Keratinocyte (primary cell): ENCODE results near the gene NR1H3. TPM values are rescaled to one million over a fixed set of nuclear protein-coding genes. Genes with fewer than 3 reads are reported as not detected.

ENCODE experiments used
- DNase-seq: peaks from one replicate; pipeline ENCODE4 v3.0.0-alpha.2; 2011; ENCODE audit warnings: low read depth, missing footprints, low spot score
- FAIRE-seq: peaks from 2 replicates; lab custom pipeline; 2011; peaks lifted over from hg19 to GRCh38; lab: Jason Lieb, UNC
- H2AFZ ChIP-seq: 2 replicates; pipeline ENCODE4 v1.6.0; 2012; ENCODE audit warnings: low read length, control low read depth, inconsistent platforms; ENCODE audit not compliant: control insufficient read depth
- H3K27ac ChIP-seq: 2 replicates; pipeline ENCODE4 v1.5.1; 2011; ENCODE audit warnings: low read length; ENCODE audit not compliant: control insufficient read depth, insufficient read depth
- H3K27me3 ChIP-seq: 3 replicates; pipeline ENCODE4 v1.6.0; 2011; ENCODE audit warnings: low read length; ENCODE audit not compliant: control insufficient read depth, insufficient read depth; ENCODE audit errors: extremely low read depth
- H3K36me3 ChIP-seq, 2 experiments: 2 replicates in 1 of 2; 3 replicates in 1 of 2; pipeline ENCODE4 v1.5.1; 2011; ENCODE audit warnings: low read length in 2 of 2, mild to moderate bottlenecking in 1 of 2; ENCODE audit not compliant: control insufficient read depth in 2 of 2, insufficient read depth in 2 of 2; ENCODE audit errors: extremely low read depth in 1 of 2
- H3K4me1 ChIP-seq: 3 replicates; pipeline ENCODE4 v1.5.1; 2011; ENCODE audit warnings: low read length; ENCODE audit not compliant: control insufficient read depth, insufficient read depth; ENCODE audit errors: extremely low read depth
- H3K4me2 ChIP-seq: 3 replicates; pipeline ENCODE4 v1.6.0; 2011; ENCODE audit warnings: low read depth, low read length; ENCODE audit not compliant: control insufficient read depth, insufficient read depth; ENCODE audit errors: extremely low read depth
- H3K4me3 ChIP-seq, 3 experiments: fragments of 200-600 bp in 1 of 3; sonication (generic) in 1 of 3; 2 replicates in 2 of 3; 3 replicates in 1 of 3; pipeline ENCODE4 v1.5.1; 2011 to 2016; ENCODE audit warnings: low read length in 3 of 3, mild to moderate bottlenecking in 3 of 3, control low read depth in 2 of 3, inconsistent platforms in 1 of 3, low read depth in 1 of 3, mixed read lengths in 1 of 3, mixed run types in 1 of 3, moderate library complexity in 1 of 3; ENCODE audit not compliant: control insufficient read depth in 2 of 3, insufficient read depth in 2 of 3; ENCODE audit errors: extremely low read depth in 1 of 3
- H3K79me2 ChIP-seq: 2 replicates; pipeline ENCODE4 v1.6.0; 2012; ENCODE audit warnings: low read length; ENCODE audit not compliant: control insufficient read depth, insufficient read depth
- H3K9ac ChIP-seq: 3 replicates; pipeline ENCODE4 v1.6.0; 2011; ENCODE audit warnings: low read length; ENCODE audit not compliant: control insufficient read depth, insufficient read depth; ENCODE audit errors: extremely low read depth
- H3K9me1 ChIP-seq: 3 replicates; pipeline ENCODE4 v1.6.0; 2011; ENCODE audit warnings: low read length; ENCODE audit not compliant: control insufficient read depth, insufficient read depth; ENCODE audit errors: extremely low read depth
- H3K9me3 ChIP-seq: 2 replicates; pipeline ENCODE4 v1.5.1; 2012; ENCODE audit warnings: low read depth, low read length; ENCODE audit not compliant: control insufficient read depth
- H4K20me1 ChIP-seq: 3 replicates; pipeline ENCODE4 v1.6.0; 2011; ENCODE audit warnings: low read length; ENCODE audit not compliant: control insufficient read depth, insufficient read depth; ENCODE audit errors: extremely low read depth
- CTCF ChIP-seq, 3 experiments: IDR thresholded peaks in 1 of 3; conservative IDR thresholded peaks in 1 of 3; optimal IDR thresholded peaks in 1 of 3; 2 replicates in 2 of 3; 3 replicates in 1 of 3; pipeline versions ENCODE3 to v1.5.1; 2011; ENCODE audit warnings: low read length in 3 of 3, mild to moderate bottlenecking in 3 of 3, moderate library complexity in 2 of 3, control low read depth in 1 of 3, inconsistent platforms in 1 of 3; ENCODE audit not compliant: insufficient read depth in 2 of 3; ENCODE audit errors: extremely low read depth in 1 of 3
- EZH2 ChIP-seq: IDR thresholded peaks from one replicate; pipeline ENCODE4 v1.6.1; 2012; ENCODE audit warnings: inconsistent platforms, mild to moderate bottlenecking, low read length, moderate library complexity
- dilution Hi-C: fragments of 300-500 bp; cut with MboI; formaldehyde crosslinking; loops from one replicate; pipeline ENCODE4 v1.7.0; 2020; ENCODE audit warnings: low sequenced_read_pairs; ENCODE audit not compliant: extremely low pct_ligation_motif_present
- polyA plus RNA-seq, 5 experiments: library from polyadenylated mRNA; depleted of rRNA in 3 of 5; stranded (reverse) in 3 of 5; stranded (forward) in 1 of 5; unstranded in 1 of 5; fragments of >200 nt; gene quantifications; 1 replicate in 1 of 5; 2 replicates in 3 of 5; 3 replicates in 1 of 5; pipeline versions ENCODE4 v1.2.1 to v1.2.3, GENCODE V29; 2011 to 2012; ENCODE audit warnings: missing spikeins in 2 of 5, low read depth in 1 of 5, low replicate concordance in 1 of 5

NR1H3 gene
- polyA plus RNA-seq, 1 donor (not counting 4 experiments of a cell fraction or from before 2014, with no cell fraction given) = 9.1 TPM

- H3K36me3 ChIP-seq = peaks cover 10% of the 10 kb centered on the region in 2 experiments
- FAIRE-seq (no peak), DNase-seq (no peak)
- no peak overlapping the region for H3K9ac ChIP-seq
- H3K27me3 ChIP-seq = no peaks in the 10 kb centered on the region
- no peak overlapping the region for H2AFZ ChIP-seq
- no peak overlapping the region for H3K4me3 ChIP-seq
- no peaks in the 10 kb centered on the region for H3K9me3 ChIP-seq
- H3K4me1 ChIP-seq = no peaks in the 10 kb centered on the region
- no peak overlapping the region for H3K4me2 ChIP-seq
- no peaks in the 10 kb centered on the region for H3K9me1 ChIP-seq
- H3K79me2 ChIP-seq = peaks cover 2% of the 10 kb centered on the region
- TF ChIP-seq CTCF (optimal IDR thresholded peaks at IDR 0.05 in 1 of 3, IDR thresholded peaks at IDR 0.05 in 1 of 3, conservative IDR thresholded peaks at IDR 0.05 in 1 of 3; ENCODE audit: extremely low read depth in 1 of 3, insufficient read depth in 2 of 3, low read length in 3 of 3) = no peak
- no peak for TF ChIP-seq EZH2
- dilution Hi-C loops = no loop called here
- no peak overlapping the region for H3K27ac ChIP-seq
- H4K20me1 ChIP-seq = no peaks in the 10 kb centered on the region
Observed at GRCh38 chr11:47229161-47229560, 28.6 kb upstream of the NR1H3 start.

GRCh38 chr11:47233051-47233450 lies 24.7 kb upstream of the NR1H3 start:
- Histone ChIP-seq H4K20me1 (no peaks in the 10 kb centered on the region), H2AFZ (no peak overlapping the region), H3K36me3 (peaks cover 15 to 27% of the 10 kb centered on the region in 2 experiments), H3K4me2 (no peak overlapping the region), H3K9ac (no peak overlapping the region), H3K79me2 (no peaks in the 10 kb centered on the region), H3K9me3 (no peaks in the 10 kb centered on the region), H3K9me1 (no peaks in the 10 kb centered on the region), H3K4me1 (peaks cover 7% of the 10 kb centered on the region), H3K27me3 (no peaks in the 10 kb centered on the region), H3K4me3 (no peak overlapping the region), H3K27ac (no peak overlapping the region)
- FAIRE-seq (no peak), DNase-seq (no peak)
- dilution Hi-C loops = no loop called here
- no peak for TF ChIP-seq CTCF (optimal IDR thresholded peaks at IDR 0.05 in 1 of 3, IDR thresholded peaks at IDR 0.05 in 1 of 3, conservative IDR thresholded peaks at IDR 0.05 in 1 of 3; ENCODE audit: extremely low read depth in 1 of 3, insufficient read depth in 2 of 3, low read length in 3 of 3)
- no peak for TF ChIP-seq EZH2
